ENCODE measurements around the gene BAIAP2.

DNA sequence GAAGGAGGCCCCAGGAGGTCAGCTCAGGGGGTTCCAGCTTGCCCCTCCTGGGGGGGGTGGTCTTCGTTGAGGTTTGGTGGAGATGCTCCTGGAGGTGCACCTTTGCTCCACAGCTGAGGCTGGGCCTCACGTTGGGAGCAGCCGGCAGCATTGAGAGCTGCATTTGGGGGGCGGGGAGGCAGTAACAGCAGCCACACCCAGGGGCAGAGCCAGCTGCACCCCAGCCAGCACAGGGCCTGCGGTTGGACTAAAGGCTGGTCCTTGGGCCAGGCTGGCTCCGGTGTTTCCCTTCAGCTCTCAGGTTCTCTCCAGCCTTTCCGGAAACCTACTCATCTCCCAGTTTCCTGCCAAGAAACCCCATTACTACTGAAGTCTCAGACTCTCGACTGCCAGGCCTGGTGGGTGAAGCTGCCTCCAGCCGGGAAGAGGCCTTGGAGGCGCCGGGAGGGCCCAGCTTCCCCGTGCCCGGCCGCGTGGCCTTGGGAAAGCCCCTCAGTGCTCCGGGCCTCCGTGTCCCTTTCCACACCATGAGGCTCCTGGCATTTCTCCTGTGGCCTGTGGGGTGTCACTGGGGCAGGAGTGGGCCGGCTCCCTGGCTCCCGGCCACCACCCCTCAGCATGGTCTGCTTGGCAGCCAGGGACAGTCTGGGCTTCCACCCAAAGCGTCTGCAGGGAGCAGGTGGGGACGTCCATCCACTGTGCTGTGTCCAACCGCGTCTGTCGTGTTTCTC lies 14.0 kb upstream of the BAIAP2 start:
- TF ChIP-seq, protein P1, sequence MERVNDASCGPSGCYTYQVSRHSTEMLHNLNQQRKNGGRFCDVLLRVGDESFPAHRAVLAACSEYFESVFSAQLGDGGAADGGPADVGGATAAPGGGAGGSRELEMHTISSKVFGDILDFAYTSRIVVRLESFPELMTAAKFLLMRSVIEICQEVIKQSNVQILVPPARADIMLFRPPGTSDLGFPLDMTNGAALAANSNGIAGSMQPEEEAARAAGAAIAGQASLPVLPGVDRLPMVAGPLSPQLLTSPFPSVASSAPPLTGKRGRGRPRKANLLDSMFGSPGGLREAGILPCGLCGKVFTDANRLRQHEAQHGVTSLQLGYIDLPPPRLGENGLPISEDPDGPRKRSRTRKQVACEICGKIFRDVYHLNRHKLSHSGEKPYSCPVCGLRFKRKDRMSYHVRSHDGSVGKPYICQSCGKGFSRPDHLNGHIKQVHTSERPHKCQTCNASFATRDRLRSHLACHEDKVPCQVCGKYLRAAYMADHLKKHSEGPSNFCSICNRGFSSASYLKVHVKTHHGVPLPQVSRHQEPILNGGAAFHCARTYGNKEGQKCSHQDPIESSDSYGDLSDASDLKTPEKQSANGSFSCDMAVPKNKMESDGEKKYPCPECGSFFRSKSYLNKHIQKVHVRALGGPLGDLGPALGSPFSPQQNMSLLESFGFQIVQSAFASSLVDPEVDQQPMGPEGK (CRISPR knock-in tag; IDR thresholded peaks at IDR 0.05; ENCODE audit: borderline replicate concordance) = no peak
- TF ChIP-seq ZFP30 (CRISPR knock-in tag; IDR thresholded peaks at IDR 0.05) (no peak), ZC3H10 (CRISPR knock-in tag; IDR thresholded peaks at IDR 0.05) (no peak), BACH2 (CRISPR knock-in tag; IDR thresholded peaks at IDR 0.05; ENCODE audit: borderline replicate concordance) (no peak), ZFP3 (CRISPR knock-in tag; IDR thresholded peaks at IDR 0.05) (no peak), ESRRG (CRISPR knock-in tag; IDR thresholded peaks at IDR 0.05) (no peak), PPARA (CRISPR knock-in tag; IDR thresholded peaks at IDR 0.05; ENCODE audit: borderline replicate concordance) (no peak), SNAI2 (CRISPR knock-in tag; IDR thresholded peaks at IDR 0.05) (no peak), RARB (CRISPR knock-in tag; IDR thresholded peaks at IDR 0.05) (no peak), ZNF565 (CRISPR knock-in tag; conservative IDR thresholded peaks at IDR 0.05; ENCODE audit: low read depth) (no peak), ZNF70 (CRISPR knock-in tag; IDR thresholded peaks at IDR 0.05) (no peak)
- TF ChIP-seq, protein P2, sequence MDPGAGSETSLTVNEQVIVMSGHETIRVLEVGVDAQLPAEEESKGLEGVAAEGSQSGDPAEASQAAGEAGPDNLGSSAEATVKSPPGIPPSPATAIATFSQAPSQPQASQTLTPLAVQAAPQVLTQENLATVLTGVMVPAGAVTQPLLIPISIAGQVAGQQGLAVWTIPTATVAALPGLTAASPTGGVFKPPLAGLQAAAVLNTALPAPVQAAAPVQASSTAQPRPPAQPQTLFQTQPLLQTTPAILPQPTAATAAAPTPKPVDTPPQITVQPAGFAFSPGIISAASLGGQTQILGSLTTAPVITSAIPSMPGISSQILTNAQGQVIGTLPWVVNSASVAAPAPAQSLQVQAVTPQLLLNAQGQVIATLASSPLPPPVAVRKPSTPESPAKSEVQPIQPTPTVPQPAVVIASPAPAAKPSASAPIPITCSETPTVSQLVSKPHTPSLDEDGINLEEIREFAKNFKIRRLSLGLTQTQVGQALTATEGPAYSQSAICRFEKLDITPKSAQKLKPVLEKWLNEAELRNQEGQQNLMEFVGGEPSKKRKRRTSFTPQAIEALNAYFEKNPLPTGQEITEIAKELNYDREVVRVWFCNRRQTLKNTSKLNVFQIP (CRISPR knock-in tag; IDR thresholded peaks at IDR 0.05; ENCODE audit: borderline replicate concordance, low read depth) = no peak
